HepG2 (cell line): ENCODE results near the gene OVOL3. TPM values are rescaled to one million over a fixed set of nuclear protein-coding genes. Genes with fewer than 3 reads are reported as not detected.

Experiments
- ATAC-seq: fragments of 200-7000 bp; cut with Tn5 transposase; 3 replicates; pipeline ENCODE4 v1.9.1; 2020; ENCODE audit warnings: mild to moderate bottlenecking, moderate library complexity
- BruUV-seq: library from RNA; stranded (reverse); fragments of 400-500 nt; replicated peaks from 2 replicates; lab custom pipeline; 2021; lab: Mats Ljungman, UMichigan
- CTCF ChIA-PET: fragments of 300-600 bp; formaldehyde crosslinking; extraction: SDS; loops from one replicate; lab custom pipeline; 2021; ENCODE audit warnings: low total read pairs, inconsistent platforms, low intra/inter-chr PET ratio; lab: Yijun Ruan, JAX
- POLR2A ChIA-PET: fragments of 350-600 bp; sonication (Branson Sonifier 250); formaldehyde crosslinking; loops from one replicate; lab custom pipeline; 2020; ENCODE audit warnings: antibody characterized with exemption, inconsistent platforms; lab: Yijun Ruan, JAX
- DNase-seq: peaks from one replicate; pipeline ENCODE4 v3.0.0-alpha.2; 2015; ENCODE audit warnings: low spot score
- FAIRE-seq: peaks from 3 replicates; lab custom pipeline; 2011; peaks lifted over from hg19 to GRCh38; lab: Jason Lieb, UNC
- H2AFZ ChIP-seq: one replicate; pipeline ENCODE4 v1.6.1; 2011; ENCODE audit warnings: low read length, inconsistent platforms
- H3K27ac ChIP-seq: fragments of 300-600 bp; 3 replicates; pipeline ENCODE4 v1.8.0; 2011; ENCODE audit warnings: mixed run types, mild to moderate bottlenecking, mixed read lengths, low read length, inconsistent platforms; ENCODE audit not compliant: insufficient read depth; ENCODE audit errors: extremely low read length
- H3K27me3 ChIP-seq, 2 experiments: fragments of 200-600 bp in 1 of 2; 2 replicates in 1 of 2; 3 replicates in 1 of 2; pipeline versions ENCODE4 v1.6.0 to v1.8.0; 2011; ENCODE audit warnings: low read length in 2 of 2, mild to moderate bottlenecking in 2 of 2, moderate library complexity in 2 of 2, inconsistent platforms in 1 of 2; ENCODE audit not compliant: insufficient read depth in 2 of 2, control insufficient read depth in 1 of 2
- H3K36me3 ChIP-seq, 2 experiments: fragments of 200-600 bp in 1 of 2; replicated peaks in 1 of 2; 2 replicates in 1 of 2; 3 replicates in 1 of 2; pipeline versions ENCODE4 v1.5.1 to v1.8.0; 2011; ENCODE audit warnings: low read length in 2 of 2, inconsistent platforms in 1 of 2; ENCODE audit not compliant: insufficient read depth in 2 of 2, control insufficient read depth in 1 of 2
- H3K4me1 ChIP-seq: 2 replicates; pipeline ENCODE4 v1.5.1; 2012; ENCODE audit warnings: low read length, inconsistent platforms; ENCODE audit not compliant: insufficient read depth
- H3K4me2 ChIP-seq: 2 replicates; pipeline ENCODE4 v1.6.0; 2011; ENCODE audit warnings: low read depth, low read length, inconsistent platforms
- H3K4me3 ChIP-seq, 3 experiments: fragments of 200-600 bp in 1 of 3; sonication (generic), shearing (Covaris generic) in 1 of 3; replicated peaks in 1 of 3; 2 replicates each; pipeline ENCODE4 v1.5.1; 2011 to 2016; ENCODE audit warnings: low read length in 3 of 3, inconsistent platforms in 2 of 3, low read depth in 2 of 3, mild to moderate bottlenecking in 2 of 3, control low read depth in 1 of 3, mixed read lengths in 1 of 3; ENCODE audit not compliant: insufficient read depth in 1 of 3
- H3K79me2 ChIP-seq: one replicate; pipeline ENCODE4 v1.6.1; 2011; ENCODE audit warnings: low read length, inconsistent platforms; ENCODE audit not compliant: insufficient read depth
- H3K9ac ChIP-seq: 2 replicates; pipeline ENCODE4 v1.6.0; 2011; ENCODE audit warnings: mild to moderate bottlenecking, low read depth, low read length, inconsistent platforms; ENCODE audit not compliant: insufficient read depth
- H3K9me3 ChIP-seq: 2 replicates; pipeline ENCODE4 v1.5.1; 2012; ENCODE audit warnings: mild to moderate bottlenecking, low read length
- H4K20me1 ChIP-seq: 2 replicates; pipeline ENCODE4 v1.6.0; 2011; ENCODE audit warnings: inconsistent platforms, mild to moderate bottlenecking, low read length, moderate library complexity; ENCODE audit not compliant: insufficient read depth
- CEBPB ChIP-seq: IDR thresholded peaks from 2 replicates; pipeline ENCODE4 v1.6.1; 2011; ENCODE audit warnings: low read depth, low read length, improper control_type of control experiment, borderline replicate concordance
- FOXP1 ChIP-seq, 2 experiments: fragments of 450-650 bp in 1 of 2; IDR thresholded peaks; 2 replicates each; pipeline ENCODE4 v1.6.1; 2017 to 2018; ENCODE audit warnings: antibody characterized with exemption in 1 of 2
- GTF2F1 ChIP-seq: fragments of 150-350 bp; IDR thresholded peaks from 2 replicates; pipeline ENCODE4 v1.6.1; 2014; ENCODE audit warnings: low read length
- JUND ChIP-seq: sonication (generic); formaldehyde crosslinking; IDR thresholded peaks from 2 replicates; pipeline ENCODE4 v1.8.0; 2022; ENCODE audit warnings: mild to moderate bottlenecking, missing genetic modification reagents
- KDM5B ChIP-seq: sonication (generic); formaldehyde crosslinking; IDR thresholded peaks from 2 replicates; pipeline ENCODE4 v1.4.0; 2020; ENCODE audit warnings: missing genetic modification reagents, mild to moderate bottlenecking, borderline replicate concordance
- NFATC3 ChIP-seq: sonication (generic); formaldehyde crosslinking; IDR thresholded peaks from 2 replicates; pipeline ENCODE4 v1.5.1; 2020; ENCODE audit warnings: mild to moderate bottlenecking, missing genetic modification reagents
- SP4 ChIP-seq: sonication (generic); formaldehyde crosslinking; IDR thresholded peaks from 2 replicates; pipeline ENCODE4 v1.8.1; 2023; ENCODE audit warnings: mild to moderate bottlenecking, missing genetic modification reagents
- ZNF235 ChIP-seq: sonication (generic); formaldehyde crosslinking; IDR thresholded peaks from 2 replicates; pipeline ENCODE4 v1.8.1; 2023; ENCODE audit warnings: mild to moderate bottlenecking, missing genetic modification reagents, borderline replicate concordance
- ZNF354B ChIP-seq: sonication (generic); formaldehyde crosslinking; IDR thresholded peaks from 2 replicates; pipeline ENCODE4 v1.8.0; 2022; ENCODE audit warnings: mild to moderate bottlenecking, missing genetic modification reagents
- ZNF572 ChIP-seq: sonication (generic); formaldehyde crosslinking; IDR thresholded peaks from 2 replicates; pipeline ENCODE4 v1.5.1; 2020; ENCODE audit warnings: mild to moderate bottlenecking, missing genetic modification reagents
- ZNF788 ChIP-seq: sonication (generic); formaldehyde crosslinking; IDR thresholded peaks from 2 replicates; pipeline ENCODE4 v1.5.0; 2020; ENCODE audit warnings: mild to moderate bottlenecking, missing genetic modification reagents, borderline replicate concordance
- WGBS: methylation state at CpG from one replicate; pipeline ENCODE4 v1.1.6; 2017; ENCODE audit warnings: low lambda C conversion rate; 5-methylcytosine and 5-hydroxymethylcytosine counted together
- in situ Hi-C: cut with HindIII; loops from 2 replicates; pipeline ENCODE4 v1.10.0; 2017; ENCODE audit warnings: low pct_unique_long_range_greater_than_20kb; ENCODE audit not compliant: extremely low pct_ligation_motif_present
- intact Hi-C: fragments of 100-400 bp; cut with micrococcal nuclease; formaldehyde crosslinking; loops from one replicate; pipeline ENCODE4 v1.10.0; 2022; ENCODE audit not compliant: unreplicated experiment
- polyA plus RNA-seq, 8 experiments: library from polyadenylated mRNA; depleted of rRNA in 3 of 8; stranded (reverse) in 7 of 8; unstranded in 1 of 8; fragments of >200 nt; fragmentation: Illumina TruSeq in 4 of 8; extraction: Trizol in 4 of 8; gene quantifications; 2 replicates each; pipeline versions ENCODE4 v1.2.1 to v1.2.3, GENCODE V29; 2011 to 2016; ENCODE audit warnings: low read depth in 4 of 8, missing spikeins in 1 of 8, mixed read lengths in 1 of 8; ENCODE audit not compliant: insufficient read depth in 1 of 8
- total RNA-seq, 5 experiments: library from RNA; depleted of rRNA; stranded (reverse); fragments of >200 nt; fragmentation: Illumina TruSeq; extraction: Trizol; gene quantifications; 2 replicates each; pipeline ENCODE4 v1.2.3, GENCODE V29; 2016; ENCODE audit warnings: low read depth in 1 of 5

The OVOL3 gene
- total and polyA plus RNA-seq, 2 of the 13 experiments (the other 11 are each of a cell fraction or from before 2014, with no cell fraction given) = not detected

DNA sequence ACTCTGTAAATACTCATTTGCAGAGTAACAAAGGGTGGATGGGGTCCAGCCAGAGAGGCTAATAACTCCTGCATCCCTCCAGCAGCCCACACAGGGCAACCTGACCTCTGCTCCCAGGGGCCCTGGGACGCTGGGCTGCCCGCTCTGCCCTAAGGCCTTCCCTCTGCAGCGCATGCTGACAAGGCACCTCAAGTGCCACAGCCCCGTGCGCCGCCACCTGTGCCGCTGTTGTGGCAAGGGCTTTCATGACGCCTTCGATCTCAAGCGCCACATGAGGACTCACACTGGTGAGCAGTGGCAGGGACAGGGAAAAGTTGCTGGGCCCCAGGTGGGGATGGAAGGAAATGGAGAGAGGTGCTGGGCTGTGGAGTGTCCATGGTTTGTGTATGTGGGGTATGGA, 1.7 kb downstream of the OVOL3 start:
- H3K27me3 ChIP-seq = no peaks in the 10 kb centered on the region; a peak in 1 of 5 replicates
- ATAC-seq (no peak), DNase-seq (no peak), FAIRE-seq (no peak)
- intact Hi-C loops (no loop called here), in situ Hi-C loops (no loop called here)
- H3K9me3 ChIP-seq = no peaks in the 10 kb centered on the region
- H4K20me1 ChIP-seq = no peaks in the 10 kb centered on the region
- H3K79me2 ChIP-seq = peaks cover 21% of the 10 kb centered on the region
- TF ChIP-seq SP4 (CRISPR knock-in tag) (no peak), ZNF235 (CRISPR knock-in tag) (no peak), KDM5B (CRISPR knock-in tag) (no peak), FOXP1 (IDR thresholded peaks at IDR 0.05) (no peak), FOXP1 (CRISPR knock-in tag; IDR thresholded peaks at IDR 0.05) (no peak), GTF2F1 (no peak), ZNF354B (CRISPR knock-in tag) (no peak), JUND (CRISPR knock-in tag) (no peak), NFATC3 (CRISPR knock-in tag) (no peak), ZNF572 (CRISPR knock-in tag) (no peak), CEBPB (no peak), ZNF788 (CRISPR knock-in tag) (no peak)
- no peak overlapping the region for H3K4me2 ChIP-seq
- CTCF ChIA-PET = no interaction called here
- H3K4me1 ChIP-seq = peaks cover 24% of the 10 kb centered on the region
- 100% methylated on average over 4 of the region's 10 CpGs for WGBS
- no peak overlapping the region for H3K4me3 ChIP-seq
- no peak overlapping the region for H3K27ac ChIP-seq
- H2AFZ ChIP-seq = no peak overlapping the region
- no TSS peak for BruUV-seq
- H3K9ac ChIP-seq = no peak overlapping the region
- peaks cover 8 to 12% of the 10 kb centered on the region in 2 experiments; a peak in 2 of 5 replicates for H3K36me3 ChIP-seq
- POLR2A ChIA-PET = no interaction called here
